Astrocyte (in vitro differentiated cells and primary cell): ENCODE results near the gene PKDCC.

Experiments
- CTCF ChIP-seq: IDR thresholded peaks from 2 replicates; pipeline ENCODE4 v1.5.1; 2011; ENCODE audit warnings: low read depth, mild to moderate bottlenecking, inconsistent platforms, low read length, moderate library complexity; ENCODE audit not compliant: insufficient read depth
- EZH2 ChIP-seq: IDR thresholded peaks from 2 replicates; pipeline ENCODE4 v1.6.1; 2012; ENCODE audit warnings: mild to moderate bottlenecking, low read length, inconsistent platforms; ENCODE audit not compliant: insufficient read depth

- no peak for TF ChIP-seq CTCF
- no peak for TF ChIP-seq EZH2
Measured at GRCh38 chr2:42030200-42030759, 17.5 kb upstream of the PKDCC start.
